Suprapubic skin (tissue), 4 donors: ENCODE data around the gene ADAMTS16.

Experiments
- CTCF ChIP-seq, 2 donors: fragments of 200-600 bp in 1 of 2; fragments of 450-650 bp in 1 of 2; sonication (generic) in 1 of 2; IDR thresholded peaks; one replicate each; pipeline ENCODE4 v1.5.1; 2016 to 2019; ENCODE audit warnings: antibody characterized with exemption in 2 of 2, mild to moderate bottlenecking in 1 of 2, moderate library complexity in 1 of 2
- EP300 ChIP-seq: sonication (generic); formaldehyde crosslinking; IDR thresholded peaks from one replicate; pipeline ENCODE4 v1.6.1; 2017; ENCODE audit warnings: antibody characterized with exemption
- POLR2A ChIP-seq, 2 donors: fragments of 450-650 bp; IDR thresholded peaks; one replicate each; pipeline ENCODE4 v1.6.1; 2017; ENCODE audit warnings: antibody characterized with exemption in 2 of 2, mild to moderate bottlenecking in 2 of 2, moderate library complexity in 2 of 2
- POLR2AphosphoS5 ChIP-seq, 3 donors: sonication (generic); formaldehyde crosslinking; IDR thresholded peaks; one replicate each; pipeline ENCODE4 v1.6.1; 2017; ENCODE audit warnings: antibody characterized with exemption in 3 of 3

- TF ChIP-seq POLR2A (IDR thresholded peaks at IDR 0.05) (no peak), EP300 (no peak), CTCF (IDR thresholded peaks at IDR 0.05) (no peak), POLR2AphosphoS5 (IDR thresholded peaks at IDR 0.05) (no peak)
Measured at GRCh38 chr5:5250758-5251157, 110.6 kb downstream of the ADAMTS16 start.
